ENCODE data around the gene NCAM1.

Gene NCAM1

DNA sequence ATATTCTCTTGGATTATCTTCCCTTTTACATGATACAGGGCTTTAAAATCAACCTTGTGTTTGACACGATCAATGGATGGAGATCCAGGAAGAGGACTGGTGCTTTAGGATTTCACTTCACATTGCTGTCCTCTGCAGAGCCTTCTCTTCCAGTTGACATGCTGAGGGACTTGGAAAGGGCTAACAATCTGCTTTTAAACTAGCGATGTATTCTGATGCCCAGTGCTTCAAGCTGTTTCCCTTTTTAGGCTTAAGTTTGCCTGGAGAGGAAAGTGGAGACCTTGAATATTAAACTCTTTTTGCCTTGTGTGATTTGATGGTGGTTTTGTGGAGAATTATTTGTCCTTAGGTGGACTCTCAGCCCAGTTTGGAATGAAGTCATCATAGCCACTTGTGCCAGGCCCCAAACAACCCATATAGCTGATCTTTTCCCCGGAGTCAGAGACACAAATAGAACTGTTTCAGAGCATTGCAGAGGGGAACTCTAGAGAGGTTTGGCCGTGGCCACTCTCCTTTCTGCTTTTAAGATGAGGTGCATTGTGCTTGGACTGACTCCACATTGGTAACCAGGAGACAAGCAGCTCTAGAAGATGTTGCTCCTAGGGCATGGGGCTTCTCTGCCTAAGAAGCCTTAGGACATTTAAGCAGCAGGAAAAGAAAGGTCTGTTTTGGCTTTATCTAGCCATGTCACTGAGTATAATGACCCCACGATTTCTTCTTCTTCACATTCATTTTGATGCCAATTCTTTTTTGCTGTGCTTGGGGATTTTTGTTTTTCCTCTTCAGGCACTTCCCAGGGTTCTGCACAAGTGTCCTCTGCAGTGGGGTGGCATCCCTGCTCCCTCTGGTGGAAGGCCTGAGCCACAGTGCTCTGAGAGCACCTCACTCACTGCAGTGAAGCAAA lies 152.8 kb downstream of the NCAM1 start:
- Histone ChIP-seq H3K27ac (ENCODE audit: low read depth, low read length) (no peak overlapping the region), H3K4me1 (ENCODE audit: insufficient read depth, low read length) (peaks cover under 1% of the 10 kb centered on the region; the same call in 1 of the 2 replicates), H3K9me3 (ENCODE audit: insufficient read depth, low read depth, low read length) (no peaks in the 10 kb centered on the region), H3K9ac (ENCODE audit: low read depth, low read length) (no peak overlapping the region), H3K4me3 (ENCODE audit: low read length) (no peak overlapping the region), H3K36me3 (ENCODE audit: insufficient read depth, low read length) (no peaks in the 10 kb centered on the region), H3K27me3 (ENCODE audit: insufficient read depth, low read length) (no peaks in the 10 kb centered on the region)
- 85% methylated on average over 5 of the region's 5 CpGs for WGBS

DNA sequence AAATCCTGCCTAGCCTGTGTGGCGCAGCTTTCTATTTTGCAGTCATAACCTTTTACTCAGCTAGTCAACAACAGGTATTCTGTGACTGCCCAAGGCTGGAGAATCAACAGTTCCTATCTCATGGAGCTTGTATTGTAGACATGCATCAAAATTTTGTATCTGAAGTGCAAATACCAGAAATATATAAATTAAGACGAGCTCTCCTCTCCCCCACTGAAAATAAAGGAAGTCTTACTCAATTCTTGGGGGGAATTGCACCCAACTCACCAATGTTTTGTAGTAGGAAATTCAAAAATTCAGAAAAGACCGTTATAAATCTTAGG lies 153.4 kb downstream of the NCAM1 start:
- 78% methylated on average over 1 of the region's 3 CpGs for WGBS
- no peak overlapping the region for H3K27ac ChIP-seq (ENCODE audit: low read depth, low read length)
- no peaks in the 10 kb centered on the region for H3K9me3 ChIP-seq (ENCODE audit: insufficient read depth, low read depth, low read length)
- H3K36me3 ChIP-seq (ENCODE audit: insufficient read depth, low read length) = no peaks in the 10 kb centered on the region
- peaks cover 5% of the 10 kb centered on the region; the same call in 1 of the 2 replicates for H3K4me1 ChIP-seq (ENCODE audit: insufficient read depth, low read length)
- H3K9ac ChIP-seq (ENCODE audit: low read depth, low read length) = no peak overlapping the region
- H3K27me3 ChIP-seq (ENCODE audit: insufficient read depth, low read length) = no peaks in the 10 kb centered on the region
- no peak overlapping the region for H3K4me3 ChIP-seq (ENCODE audit: low read length)

- Histone ChIP-seq H3K27me3 (ENCODE audit: insufficient read depth, low read length) (no peaks in the 10 kb centered on the region), H3K4me1 (ENCODE audit: insufficient read depth, low read length) (peaks cover 16% of the 10 kb centered on the region), H3K4me3 (ENCODE audit: low read length) (no peak overlapping the region), H3K27ac (ENCODE audit: low read depth, low read length) (no peak overlapping the region), H3K36me3 (ENCODE audit: insufficient read depth, low read length) (no peaks in the 10 kb centered on the region), H3K9me3 (ENCODE audit: insufficient read depth, low read depth, low read length) (no peaks in the 10 kb centered on the region), H3K9ac (ENCODE audit: low read depth, low read length) (no peak overlapping the region)
- 100% methylated on average over 1 of the region's 1 CpG for WGBS
Measured at GRCh38 chr11:113118104-113118503, 156.9 kb downstream of the NCAM1 start.

GRCh38 chr11:113119074-113119473 lies 157.9 kb downstream of the NCAM1 start:
- no peaks in the 10 kb centered on the region for H3K9me3 ChIP-seq (ENCODE audit: insufficient read depth, low read depth, low read length)
- H3K27me3 ChIP-seq (ENCODE audit: insufficient read depth, low read length) = no peaks in the 10 kb centered on the region
- H3K4me3 ChIP-seq (ENCODE audit: low read length) = no peak overlapping the region
- H3K36me3 ChIP-seq (ENCODE audit: insufficient read depth, low read length) = no peaks in the 10 kb centered on the region
- peaks cover 16% of the 10 kb centered on the region for H3K4me1 ChIP-seq (ENCODE audit: insufficient read depth, low read length)
- WGBS = 73% methylated on average over 3 of the region's 3 CpGs
- no peak overlapping the region for H3K27ac ChIP-seq (ENCODE audit: low read depth, low read length)
- H3K9ac ChIP-seq (ENCODE audit: low read depth, low read length) = no peak overlapping the region

GRCh38 chr11:113119966-113120736 lies 158.9 kb downstream of the NCAM1 start:
- Histone ChIP-seq H3K9me3 (ENCODE audit: insufficient read depth, low read depth, low read length) (no peaks in the 10 kb centered on the region), H3K9ac (ENCODE audit: low read depth, low read length) (no peak overlapping the region), H3K27ac (ENCODE audit: low read depth, low read length) (no peak overlapping the region), H3K27me3 (ENCODE audit: insufficient read depth, low read length) (no peaks in the 10 kb centered on the region), H3K4me3 (ENCODE audit: low read length) (no peak overlapping the region), H3K36me3 (ENCODE audit: insufficient read depth, low read length) (no peaks in the 10 kb centered on the region), H3K4me1 (ENCODE audit: insufficient read depth, low read length) (peaks cover 16% of the 10 kb centered on the region)
- WGBS = 70% methylated on average over 4 of the region's 4 CpGs

GRCh38 chr11:113121746-113122145 lies 160.5 kb downstream of the NCAM1 start:
- H3K27me3 ChIP-seq (ENCODE audit: insufficient read depth, low read length) = no peaks in the 10 kb centered on the region
- WGBS = no CpG with 5 or more reads among the region's 1 CpG
- no peak overlapping the region for H3K4me3 ChIP-seq (ENCODE audit: low read length)
- no peak overlapping the region for H3K27ac ChIP-seq (ENCODE audit: low read depth, low read length)
- peaks cover 16% of the 10 kb centered on the region for H3K4me1 ChIP-seq (ENCODE audit: insufficient read depth, low read length)
- H3K9ac ChIP-seq (ENCODE audit: low read depth, low read length) = no peak overlapping the region
- H3K36me3 ChIP-seq (ENCODE audit: insufficient read depth, low read length) = no peaks in the 10 kb centered on the region
- H3K9me3 ChIP-seq (ENCODE audit: insufficient read depth, low read depth, low read length) = no peaks in the 10 kb centered on the region

DNA sequence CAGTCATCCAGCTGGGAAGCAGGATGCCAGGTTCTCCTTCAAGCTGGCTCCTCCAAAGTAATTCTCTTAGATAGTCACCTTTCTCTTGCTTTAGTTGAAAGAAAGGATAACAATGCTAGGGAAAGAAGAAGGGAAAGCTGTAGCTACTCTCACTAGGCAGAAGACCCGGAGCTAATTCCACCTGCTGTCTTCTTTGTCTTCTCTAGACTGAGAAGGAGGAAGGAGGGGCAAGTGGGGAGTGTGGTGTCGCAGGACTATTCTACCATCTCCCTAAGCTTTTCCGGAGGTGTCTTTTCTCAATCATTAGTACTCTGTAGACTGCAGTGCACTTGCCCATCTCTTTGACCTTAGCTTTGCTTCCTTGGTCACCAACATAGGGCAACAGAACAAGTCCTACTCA lies 162.8 kb downstream of the NCAM1 start:
- H3K36me3 ChIP-seq (ENCODE audit: insufficient read depth, low read length) = no peaks in the 10 kb centered on the region
- 67% methylated on average over 3 of the region's 3 CpGs for WGBS
- H3K27me3 ChIP-seq (ENCODE audit: insufficient read depth, low read length) = no peaks in the 10 kb centered on the region
- H3K4me1 ChIP-seq (ENCODE audit: insufficient read depth, low read length) = peaks cover 16% of the 10 kb centered on the region
- H3K9me3 ChIP-seq (ENCODE audit: insufficient read depth, low read depth, low read length) = no peaks in the 10 kb centered on the region
- H3K4me3 ChIP-seq (ENCODE audit: low read length) = no peak overlapping the region
- H3K27ac ChIP-seq (ENCODE audit: low read depth, low read length) = no peak overlapping the region
- H3K9ac ChIP-seq (ENCODE audit: low read depth, low read length) = no peak overlapping the region

GRCh38 chr11:113124578-113124977 lies 163.4 kb downstream of the NCAM1 start:
- Histone ChIP-seq H3K4me1 (ENCODE audit: insufficient read depth, low read length) (peaks cover 11% of the 10 kb centered on the region), H3K9ac (ENCODE audit: low read depth, low read length) (no peak overlapping the region), H3K27ac (ENCODE audit: low read depth, low read length) (no peak overlapping the region), H3K27me3 (ENCODE audit: insufficient read depth, low read length) (no peaks in the 10 kb centered on the region), H3K4me3 (ENCODE audit: low read length) (no peak overlapping the region), H3K36me3 (ENCODE audit: insufficient read depth, low read length) (no peaks in the 10 kb centered on the region), H3K9me3 (ENCODE audit: insufficient read depth, low read depth, low read length) (no peaks in the 10 kb centered on the region)
- WGBS = 93% methylated on average over 8 of the region's 8 CpGs

DNA sequence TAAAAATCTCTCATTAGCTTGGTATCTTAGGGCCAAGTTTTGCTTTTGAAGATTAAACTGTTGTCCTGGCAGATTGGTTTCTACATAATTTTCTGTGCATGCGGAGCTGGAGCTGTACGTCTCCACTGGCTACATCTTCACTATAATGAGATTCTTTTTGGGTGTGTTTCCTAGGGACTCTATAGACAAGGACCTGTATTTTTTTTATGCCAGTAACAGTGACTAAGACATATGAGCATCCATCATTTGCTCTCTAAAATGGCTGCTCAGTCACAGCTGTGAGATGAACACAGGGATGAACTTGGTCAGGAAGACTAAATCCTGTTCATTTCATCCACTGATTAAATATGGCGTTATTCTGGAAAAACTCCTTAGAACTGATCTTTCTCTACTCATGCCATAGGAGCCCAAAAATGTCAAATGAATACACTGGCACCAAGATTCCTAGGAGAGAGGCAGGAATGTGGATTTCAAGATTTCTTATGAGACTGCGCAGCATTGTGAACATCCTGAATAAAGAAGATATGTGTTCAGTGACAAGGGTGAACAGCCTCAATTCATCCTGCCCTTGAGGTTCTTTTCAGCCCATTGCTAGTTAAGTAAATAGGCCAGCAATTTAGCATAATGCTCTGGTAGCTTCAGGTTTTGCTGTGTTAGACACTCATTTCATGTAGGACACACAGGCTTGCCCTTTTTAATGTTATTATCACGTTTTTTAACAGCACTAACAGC lies 168.2 kb downstream of the NCAM1 start:
- Histone ChIP-seq H3K4me3 (ENCODE audit: low read length) (no peak overlapping the region), H3K9ac (ENCODE audit: low read depth, low read length) (no peak overlapping the region), H3K36me3 (ENCODE audit: insufficient read depth, low read length) (no peaks in the 10 kb centered on the region), H3K27me3 (ENCODE audit: insufficient read depth, low read length) (no peaks in the 10 kb centered on the region), H3K4me1 (ENCODE audit: insufficient read depth, low read length) (no peaks in the 10 kb centered on the region), H3K9me3 (ENCODE audit: insufficient read depth, low read depth, low read length) (no peaks in the 10 kb centered on the region), H3K27ac (ENCODE audit: low read depth, low read length) (no peak overlapping the region)
- 94% methylated on average over 5 of the region's 5 CpGs for WGBS

GRCh38 chr11:113131036-113131775 lies 170.0 kb downstream of the NCAM1 start:
- Histone ChIP-seq H3K4me3 (ENCODE audit: low read length) (no peak overlapping the region), H3K9ac (ENCODE audit: low read depth, low read length) (no peak overlapping the region), H3K27ac (ENCODE audit: low read depth, low read length) (no peak overlapping the region), H3K4me1 (ENCODE audit: insufficient read depth, low read length) (no peaks in the 10 kb centered on the region), H3K36me3 (ENCODE audit: insufficient read depth, low read length) (no peaks in the 10 kb centered on the region), H3K27me3 (ENCODE audit: insufficient read depth, low read length) (no peaks in the 10 kb centered on the region), H3K9me3 (ENCODE audit: insufficient read depth, low read depth, low read length) (no peaks in the 10 kb centered on the region)
- 97% methylated on average over 8 of the region's 8 CpGs for WGBS
